ENCODE measurements around the gene CLCA4. TPM values are rescaled to one million over a fixed set of nuclear protein-coding genes. Genes with fewer than 3 reads are reported as not detected.

The CLCA4 gene
- total RNA-seq, 1 donor from 2014 or later: not detected

DNA sequence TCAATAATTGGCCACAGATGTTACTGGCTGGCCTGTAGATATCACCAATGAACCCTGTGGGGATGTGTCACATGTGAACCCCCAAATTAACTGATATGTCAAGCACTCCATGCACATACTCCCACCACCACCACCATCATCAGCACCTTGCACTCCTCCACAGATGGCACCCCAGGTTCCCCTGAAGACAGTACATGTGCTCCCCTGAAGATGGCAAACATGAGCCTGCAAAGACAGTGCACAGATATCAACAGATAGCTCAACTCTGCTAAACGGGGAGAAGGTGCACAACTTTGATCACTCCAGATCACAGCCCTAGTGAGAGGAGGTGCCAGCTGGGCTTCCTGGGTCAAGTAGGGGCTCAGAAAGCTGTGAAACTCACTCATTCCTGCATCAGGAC, 74.4 kb downstream of the CLCA4 start:
- peak; percentile 5 for DNase-seq

Other genes with a start within 250 kb of the CLCA4 start
- 42.5 and 63.6 TPM in 2 replicates for gene ODF2L, start 150.8 kb upstream of the CLCA4 start, total RNA-seq
- gene CLCA2, start 122.9 kb upstream of the CLCA4 start, total RNA-seq: under 0.01 TPM in 1 of 2 replicates, not detected in the other
- gene CLCA1, start 78.2 kb upstream of the CLCA4 start, total RNA-seq: not detected in 2 replicates
- gene SH3GLB1, start 157.5 kb downstream of the CLCA4 start, total RNA-seq: 54.1 and 77.5 TPM in 2 replicates

Measured in dermis blood vessel endothelial cell (primary cell).